CD4-positive, alpha-beta T cell (primary cell): Measurements from ENCODE around the gene CABP2. TPM values are rescaled to one million over a fixed set of nuclear protein-coding genes. Genes with fewer than 3 reads are reported as not detected.

ENCODE experiments used
- ATAC-seq: fragments of 200-7000 bp; cut with Tn5 transposase; one replicate; pipeline ENCODE4 v1.10.0; 2022; ENCODE audit warnings: mild to moderate bottlenecking; ENCODE audit not compliant: poor library complexity
- CTCF ChIA-PET: fragments of 350-600 bp; sonication (Branson Sonifier 250); formaldehyde crosslinking; loops from one replicate; lab custom pipeline; 2021; ENCODE audit warnings: antibody characterized with exemption, inconsistent platforms; lab: Charles Lee
- POLR2A ChIA-PET: fragments of 350-600 bp; sonication (Branson Sonifier 250); formaldehyde crosslinking; loops from one replicate; lab custom pipeline; 2021; ENCODE audit warnings: antibody characterized with exemption, inconsistent platforms; lab: Charles Lee
- DNase-seq, 14 experiments: peaks; one replicate each; pipeline ENCODE4 v3.0.0-alpha.2; 2013 to 2020; ENCODE audit warnings: mixed read lengths in 2 of 14
- H3K27ac ChIP-seq, 2 donors: one replicate each; pipeline versions ENCODE4 v1.5.1 to v1.7.0; 2013; ENCODE audit warnings: low read length in 2 of 2, low read depth in 1 of 2, mild to moderate bottlenecking in 1 of 2
- H3K27me3 ChIP-seq, 2 experiments: 1 replicate in 1 of 2; 2 replicates in 1 of 2; pipeline versions ENCODE4 v1.6.1 to v1.7.0; 2013; ENCODE audit warnings: low read length in 2 of 2, control low read depth in 1 of 2, mild to moderate bottlenecking in 1 of 2, moderate library complexity in 1 of 2; ENCODE audit not compliant: insufficient read depth in 2 of 2, control insufficient read depth in 1 of 2
- H3K36me3 ChIP-seq: one replicate; pipeline ENCODE4 v1.6.1; 2013; ENCODE audit warnings: low read length, control low read depth; ENCODE audit not compliant: insufficient read depth
- H3K4me1 ChIP-seq: one replicate; pipeline ENCODE4 v1.6.1; 2013; ENCODE audit warnings: low read length, control low read depth; ENCODE audit not compliant: insufficient read depth
- H3K4me3 ChIP-seq: one replicate; pipeline ENCODE4 v1.5.1; 2013; ENCODE audit warnings: mild to moderate bottlenecking, low read length, moderate library complexity
- H3K9me3 ChIP-seq, 2 experiments: 1 replicate in 1 of 2; 2 replicates in 1 of 2; pipeline versions ENCODE4 v1.6.1 to v1.7.0; 2013; ENCODE audit warnings: low read length in 2 of 2, mild to moderate bottlenecking in 2 of 2, control low read depth in 1 of 2, moderate library complexity in 1 of 2; ENCODE audit not compliant: control insufficient read depth in 1 of 2, insufficient read depth in 1 of 2
- H3K27ac Mint-ChIP-seq: one replicate; pipeline ENCODE4 v1.8.0; 2020; ENCODE audit warnings: mixed read lengths
- H3K27me3 Mint-ChIP-seq: one replicate; pipeline ENCODE4 v1.8.0; 2021; ENCODE audit warnings: mixed read lengths
- H3K36me3 Mint-ChIP-seq: one replicate; pipeline ENCODE4 v1.8.0; 2021; ENCODE audit warnings: low read depth, mixed read lengths
- H3K4me1 Mint-ChIP-seq: one replicate; pipeline ENCODE4 v1.8.0; 2021; ENCODE audit warnings: low read depth, mixed read lengths
- H3K4me3 Mint-ChIP-seq: one replicate; pipeline ENCODE4 v1.8.0; 2020; ENCODE audit warnings: mild to moderate bottlenecking, mixed read lengths
- H3K9me3 Mint-ChIP-seq: one replicate; pipeline ENCODE4 v1.8.0; 2020; ENCODE audit warnings: mixed read lengths
- intact Hi-C, 2 experiments: fragments of 100-400 bp; cut with DNase I in 1 of 2; cut with micrococcal nuclease in 1 of 2; formaldehyde crosslinking; loops; one replicate each; pipeline versions ENCODE4 v1.15.1 to v1.9.0; 2023 to 2025; cut with DNase I, micrococcal nuclease
- total RNA-seq, 174 experiments: library from RNA in 2 of 174; stranded (reverse) in 2 of 174; gene quantifications; one replicate each; pipeline ENCODE4 v1.2.3 and lab custom pipeline; 2021 to 2026
- TF ChIP-seq, protein P1 (sequence below): fragments of 200-600 bp; IDR thresholded peaks from one replicate; pipeline ENCODE4 v1.8.0; 2022; ENCODE audit warnings: antibody characterized with exemption, mild to moderate bottlenecking

The CABP2 gene
- total RNA-seq, 2 experiments from 2014 or later, result not detected

DNA sequence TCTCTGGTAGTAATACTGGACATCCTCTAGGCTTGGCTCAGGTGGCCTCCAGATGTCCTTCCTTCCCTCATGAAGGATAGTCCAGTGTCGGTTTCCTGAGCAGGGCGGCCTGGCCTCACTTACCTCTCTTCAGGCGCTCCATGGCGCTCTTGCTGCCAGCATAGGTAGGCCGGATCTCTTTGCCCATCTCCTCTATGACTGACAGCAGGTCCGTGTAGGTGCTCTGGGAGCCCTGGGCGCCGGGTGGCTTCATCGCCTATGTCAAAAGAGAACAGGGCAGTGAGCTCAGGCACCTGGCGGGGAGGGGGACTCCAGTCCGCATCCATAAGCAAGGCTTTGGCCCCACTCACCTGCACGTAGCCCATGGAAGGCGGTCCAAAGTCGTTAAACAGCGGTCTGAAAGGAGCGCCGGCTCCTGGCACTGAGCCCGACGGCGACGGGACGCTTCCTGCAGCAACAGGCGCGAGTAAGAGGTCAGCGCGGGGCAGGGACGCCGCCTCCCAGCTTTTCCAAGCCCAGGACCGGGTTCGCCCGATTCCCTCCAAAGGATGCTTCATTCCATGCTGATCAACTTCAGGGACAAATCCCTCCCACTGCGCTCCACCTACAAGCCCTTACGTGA, 15.9 kb downstream of the CABP2 start:
- peaks cover 48% of the 10 kb centered on the region for H3K4me1 Mint-ChIP-seq
- H3K4me3 Mint-ChIP-seq, result peak overlapping the region; percentile 93
- POLR2A ChIA-PET, result interaction anchor here (0.6 to 1.5 kb wide), 7 partner anchors 22 to 154 kb away, joined by 3 to 7 read pairs (median 4); partner anchors contain the start of genes AIP, POLD4, PTPRCAP and TBC1D10C
- TF ChIP-seq, protein P1, sequence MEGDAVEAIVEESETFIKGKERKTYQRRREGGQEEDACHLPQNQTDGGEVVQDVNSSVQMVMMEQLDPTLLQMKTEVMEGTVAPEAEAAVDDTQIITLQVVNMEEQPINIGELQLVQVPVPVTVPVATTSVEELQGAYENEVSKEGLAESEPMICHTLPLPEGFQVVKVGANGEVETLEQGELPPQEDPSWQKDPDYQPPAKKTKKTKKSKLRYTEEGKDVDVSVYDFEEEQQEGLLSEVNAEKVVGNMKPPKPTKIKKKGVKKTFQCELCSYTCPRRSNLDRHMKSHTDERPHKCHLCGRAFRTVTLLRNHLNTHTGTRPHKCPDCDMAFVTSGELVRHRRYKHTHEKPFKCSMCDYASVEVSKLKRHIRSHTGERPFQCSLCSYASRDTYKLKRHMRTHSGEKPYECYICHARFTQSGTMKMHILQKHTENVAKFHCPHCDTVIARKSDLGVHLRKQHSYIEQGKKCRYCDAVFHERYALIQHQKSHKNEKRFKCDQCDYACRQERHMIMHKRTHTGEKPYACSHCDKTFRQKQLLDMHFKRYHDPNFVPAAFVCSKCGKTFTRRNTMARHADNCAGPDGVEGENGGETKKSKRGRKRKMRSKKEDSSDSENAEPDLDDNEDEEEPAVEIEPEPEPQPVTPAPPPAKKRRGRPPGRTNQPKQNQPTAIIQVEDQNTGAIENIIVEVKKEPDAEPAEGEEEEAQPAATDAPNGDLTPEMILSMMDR, result no peak
- Histone ChIP-seq H3K4me3 (peak overlapping the region; percentile 76), H3K27ac (peak overlapping the region; percentile 87 to 97), H3K36me3 (peaks cover 19% of the 10 kb centered on the region), H3K27me3 (peaks cover 0 to 9% of the 10 kb centered on the region in 2 experiments), H3K9me3 (no peaks in the 10 kb centered on the region), H3K4me1 (peaks cover 55% of the 10 kb centered on the region)
- DNase-seq, result peak in 1 of 14 experiments; percentile 38
- ATAC-seq, result no peak
- no peaks in the 10 kb centered on the region for H3K27me3 Mint-ChIP-seq
- CTCF ChIA-PET, result interaction anchor here (1.1 to 1.3 kb wide), 2 partner anchors 106 to 118 kb away, joined by 3 read pairs; partner anchors contain the start of gene PPP1CA
- peaks cover 26% of the 10 kb centered on the region for H3K36me3 Mint-ChIP-seq
- intact Hi-C loops, result loop anchor here (2.0 to 10.0 kb wide), 8 partner anchors 71 to 265 kb away; partner anchors contain the start of genes PPP1CA (in 2 of the 2), PTPRCAP (in 2 of the 2), CARNS1 (in 1 of the 2) and RPS6KB2 (in 1 of the 2)
- H3K27ac Mint-ChIP-seq, result peak overlapping the region; percentile 98
- no peaks in the 10 kb centered on the region for H3K9me3 Mint-ChIP-seq

GRCh38 chr11:67506426-67507051, 16.7 kb downstream of the CABP2 start:
- H3K4me1 Mint-ChIP-seq, result peaks cover 48% of the 10 kb centered on the region
- Histone ChIP-seq H3K9me3 (no peaks in the 10 kb centered on the region), H3K36me3 (peaks cover 27% of the 10 kb centered on the region), H3K4me3 (no peak overlapping the region), H3K4me1 (peaks cover 59% of the 10 kb centered on the region), H3K27me3 (peaks cover 0 to 3% of the 10 kb centered on the region in 2 experiments), H3K27ac (peak overlapping the region; percentile 71 to 97)
- H3K36me3 Mint-ChIP-seq, result peaks cover 30% of the 10 kb centered on the region
- no peaks in the 10 kb centered on the region for H3K9me3 Mint-ChIP-seq
- H3K27ac Mint-ChIP-seq, result peak overlapping the region; percentile 98
- ATAC-seq (no peak), DNase-seq (peak in 1 of 14 experiments; percentile 60)
- peak overlapping the region; percentile 93 for H3K4me3 Mint-ChIP-seq
- TF ChIP-seq, protein P1, result peak; percentile 64
- intact Hi-C loops, result loop anchor here (1.0 to 10.0 kb wide), 12 partner anchors 23 to 264 kb away; partner anchors contain the start of genes AIP (in 2 of the 2), PPP1CA (in 2 of the 2), PTPRCAP (in 2 of the 2) and TMEM134 (in 2 of the 2)
- CTCF ChIA-PET, result interaction anchor here (0.8 to 1.9 kb wide), 9 partner anchors 37 to 189 kb away, joined by 3 to 8 read pairs (median 4); partner anchors contain the start of genes RAD9A and TMEM134
- POLR2A ChIA-PET, result interaction anchor here (1.0 to 3.0 kb wide), 9 partner anchors 21 to 153 kb away, joined by 3 to 35 read pairs (median 7); partner anchors contain the start of genes AIP, POLD4, PPP1CA and PTPRCAP
- no peaks in the 10 kb centered on the region for H3K27me3 Mint-ChIP-seq
